NCI-H128 (cell line): ENCODE results near the gene IQCH.

Source experiments
- DNase-seq: peaks from one replicate; lab custom pipeline; 2025; ENCODE audit not compliant: unreplicated experiment; lab: John Stamatoyannopoulos, UW

The IQCH gene

DNA sequence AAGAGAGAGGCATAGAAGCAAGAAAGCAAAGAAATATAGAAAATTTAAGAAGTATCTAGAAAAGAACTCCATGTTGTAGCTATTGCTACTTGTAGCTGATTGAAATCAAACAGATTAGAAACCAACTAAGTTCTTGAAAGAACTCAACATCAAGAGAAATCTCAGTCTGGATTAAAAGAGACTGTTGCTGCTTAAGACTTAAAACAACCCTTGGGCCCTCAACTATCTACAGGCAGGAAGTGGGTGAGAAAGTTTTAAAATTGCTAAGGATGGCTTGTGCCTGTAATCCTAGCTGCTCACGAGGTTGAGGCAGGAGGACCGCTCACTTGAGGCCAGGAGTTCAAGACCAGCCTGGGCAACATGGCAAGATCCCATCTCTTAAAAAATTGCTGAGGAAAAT, 227.1 kb downstream of the IQCH start:
- DNase-seq = no peak

DNA sequence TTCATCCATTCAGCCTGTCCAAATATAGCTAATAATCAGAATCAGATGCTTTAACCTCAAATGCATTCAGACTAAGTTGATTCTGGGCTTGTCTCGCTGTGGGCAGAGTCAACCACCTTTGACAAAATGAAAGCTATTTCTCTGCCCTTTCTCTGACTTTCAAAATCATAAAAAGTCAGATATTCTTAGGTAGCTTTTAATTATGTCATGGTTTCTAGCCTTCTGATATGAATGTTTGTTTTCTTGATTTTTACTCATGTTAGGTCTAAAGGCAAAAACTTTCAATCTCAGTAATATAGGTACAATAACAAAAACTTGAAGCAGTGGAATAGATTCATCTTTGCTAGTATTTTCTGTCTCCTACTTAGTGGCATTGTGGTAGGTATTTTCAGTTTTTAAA, 241.0 kb downstream of the IQCH start:
- DNase-seq = no peak

DNA sequence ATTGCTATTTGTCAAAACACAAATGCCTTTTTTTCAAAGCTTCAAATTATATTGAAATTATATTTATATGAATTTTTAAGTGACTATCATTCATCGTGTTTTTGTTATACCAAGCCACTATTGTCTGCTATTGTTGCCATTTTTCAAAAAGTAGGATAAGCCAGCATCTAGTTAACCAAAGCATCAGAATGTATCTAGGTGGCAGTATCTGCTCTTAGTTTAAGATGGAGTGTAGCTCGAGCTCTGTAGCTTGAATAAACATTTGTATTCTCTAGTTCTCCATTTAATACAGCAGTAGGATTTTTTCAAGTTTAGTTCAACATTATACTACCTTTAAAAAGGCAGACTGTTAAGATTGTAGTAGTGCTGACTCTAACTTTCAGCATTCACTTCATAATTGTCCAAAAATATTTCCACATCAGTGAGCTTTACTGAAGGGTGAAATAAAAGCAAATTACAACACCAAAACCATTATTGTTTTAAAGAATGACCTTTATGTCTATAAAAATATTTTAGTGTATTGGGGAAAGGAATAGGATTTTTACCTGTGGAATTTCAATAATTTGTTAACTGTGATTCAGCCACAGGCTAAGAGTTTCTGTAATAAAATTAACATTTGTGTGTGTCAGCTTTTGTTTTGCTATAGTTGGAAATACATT, 246.7 kb downstream of the IQCH start:
- DNase-seq = no peak

DNA sequence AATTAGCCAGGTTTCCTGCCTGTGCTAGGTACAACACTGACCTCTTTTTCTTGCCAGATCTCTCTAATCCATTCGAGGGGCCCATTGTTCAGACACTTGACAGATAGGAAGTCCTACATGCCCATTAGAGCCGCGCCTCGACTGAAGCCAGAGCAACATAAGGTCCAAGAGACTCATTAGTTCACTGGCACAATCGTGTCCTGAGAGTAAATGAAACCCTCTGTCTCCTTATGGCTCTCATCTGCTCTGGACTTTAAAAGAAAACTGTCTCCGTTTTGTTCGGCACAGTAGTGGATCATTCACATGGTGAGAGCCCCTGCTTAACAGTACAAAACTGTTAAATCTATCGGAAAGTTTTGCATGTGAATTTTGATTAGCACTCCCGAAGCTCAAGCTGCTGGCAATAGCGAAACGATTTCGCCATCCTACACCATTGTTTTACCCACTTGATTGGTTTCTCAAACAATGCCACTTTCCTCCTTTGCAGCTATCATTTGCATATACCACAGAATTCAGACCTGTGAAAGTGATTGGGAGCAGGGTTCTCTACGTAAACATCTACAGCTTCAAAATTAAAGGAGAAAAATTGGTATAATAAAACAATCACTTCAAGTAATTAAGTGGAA, 247.4 kb downstream of the IQCH start:
- no peak for DNase-seq

DNA sequence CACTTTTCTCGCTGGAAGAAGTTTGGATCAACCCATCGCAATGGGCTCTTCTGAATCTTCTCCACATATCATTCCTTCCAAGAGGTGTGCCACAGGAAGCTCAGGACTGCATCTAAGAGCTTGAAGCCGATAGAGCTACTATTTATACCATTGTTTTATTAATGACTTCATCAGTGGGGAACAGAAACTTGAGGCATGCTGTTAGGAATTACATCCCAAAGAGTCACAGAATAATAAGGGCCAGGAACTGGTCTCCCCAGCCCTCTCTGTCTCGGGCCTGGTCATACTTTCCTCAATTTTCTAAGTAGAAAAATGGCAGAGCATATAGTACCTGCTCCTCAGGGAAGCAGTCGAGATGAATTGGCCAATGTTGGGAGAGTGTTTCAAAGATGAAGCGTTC, 249.5 kb downstream of the IQCH start:
- no peak for DNase-seq

DNA sequence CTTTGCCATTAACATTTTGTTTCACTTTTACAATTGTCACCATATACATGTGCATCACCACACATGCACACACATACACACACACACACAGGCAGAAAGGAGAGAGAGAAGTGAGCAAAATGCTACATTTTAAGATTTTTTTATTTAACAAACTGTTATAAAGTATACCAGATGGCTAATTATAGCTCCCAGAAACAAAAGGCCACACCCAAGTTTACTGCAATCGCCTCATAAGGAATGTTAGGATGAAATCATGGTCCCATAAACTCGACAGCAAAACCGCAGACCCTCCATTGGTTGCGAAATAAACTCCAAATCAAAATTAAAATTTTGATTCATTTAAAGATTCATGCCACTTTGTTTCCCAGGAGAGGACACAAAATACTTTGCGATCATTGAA, 250.2 kb downstream of the IQCH start:
- DNase-seq = no peak

DNA sequence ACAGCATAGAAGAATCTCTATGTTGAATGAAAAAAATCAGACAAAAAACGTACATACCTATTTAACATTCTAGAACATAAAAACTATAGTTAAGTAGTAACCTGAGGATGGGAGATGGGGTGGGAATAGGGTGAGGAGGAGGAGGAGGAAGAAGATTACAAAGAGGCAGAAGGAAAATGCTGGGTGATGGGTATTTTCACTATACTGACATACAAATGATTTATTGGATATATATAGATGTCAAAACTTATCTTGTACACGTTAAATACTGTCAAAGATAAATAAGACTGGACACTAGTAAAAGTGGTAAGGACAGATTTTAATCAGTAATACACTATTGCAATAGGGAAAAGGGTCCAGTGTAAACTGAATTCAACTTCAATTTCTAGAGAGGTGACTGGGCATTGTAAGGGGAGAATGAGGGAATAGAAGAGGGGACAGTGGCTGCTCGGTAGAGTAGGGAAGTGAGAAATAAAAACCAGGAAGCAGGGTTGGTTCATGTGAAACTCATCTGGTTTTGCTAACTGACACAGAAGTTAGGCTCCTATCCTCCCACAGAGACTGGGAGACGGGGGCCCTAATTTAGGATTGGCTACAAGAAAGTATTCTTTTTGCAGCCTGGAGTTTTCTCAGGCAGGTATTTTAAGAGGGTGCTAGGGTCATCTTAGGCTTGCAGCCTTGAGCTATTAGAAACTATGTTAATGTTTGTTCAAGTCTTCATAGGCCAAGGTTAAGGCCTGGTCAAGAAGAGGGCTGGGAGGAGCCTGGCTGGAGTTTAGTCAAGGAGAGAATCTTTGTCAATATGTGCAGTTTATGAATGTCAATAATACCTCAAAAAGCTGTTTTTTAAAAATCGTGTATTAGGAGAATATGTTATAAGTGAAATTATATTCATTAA, 251.3 kb downstream of the IQCH start:
- no peak for DNase-seq

DNA sequence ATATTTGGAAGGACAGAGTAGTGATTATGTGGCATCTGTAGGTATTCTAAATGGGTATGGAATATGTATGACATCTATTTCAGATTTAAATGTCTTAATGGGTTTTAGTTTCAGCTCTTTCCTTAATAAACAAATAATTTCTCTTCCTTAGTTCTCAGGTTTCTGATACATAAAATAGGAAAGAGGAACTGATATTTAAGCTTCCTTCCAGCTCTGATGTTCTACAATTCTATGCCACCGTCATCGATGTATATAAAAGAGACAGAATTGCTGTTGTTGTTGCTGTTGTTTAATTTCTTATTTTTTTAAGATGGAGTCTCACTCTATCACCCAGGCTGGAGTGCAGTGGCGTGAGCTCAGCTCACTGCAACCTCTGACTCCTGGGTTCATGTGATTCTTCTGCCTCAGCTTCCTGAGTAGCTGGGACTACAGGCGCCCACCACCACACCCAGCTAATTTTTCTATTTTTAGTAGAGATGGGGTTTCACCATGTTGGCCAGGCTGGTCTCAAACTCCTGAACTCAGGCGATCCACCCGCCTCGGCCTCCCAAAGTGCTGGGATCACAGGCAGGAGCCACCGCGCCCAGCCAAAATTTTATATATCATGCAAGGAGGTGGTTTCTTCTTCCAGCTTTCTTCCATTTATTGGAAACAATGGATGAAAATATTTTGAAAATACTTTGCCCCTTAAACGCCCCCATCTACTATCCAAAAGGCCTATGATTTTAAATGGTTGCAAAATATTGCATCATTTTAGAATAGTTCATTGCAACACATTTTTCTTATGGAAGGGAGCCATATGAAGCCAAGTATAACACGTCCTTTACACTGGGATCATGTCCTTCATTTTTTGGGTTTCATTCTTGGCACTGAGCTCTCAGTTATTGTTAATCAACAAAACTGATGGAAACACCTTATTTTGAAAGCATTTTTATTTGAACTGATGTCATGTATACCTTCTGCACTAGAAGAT, 252.5 kb downstream of the IQCH start:
- no peak for DNase-seq

DNA sequence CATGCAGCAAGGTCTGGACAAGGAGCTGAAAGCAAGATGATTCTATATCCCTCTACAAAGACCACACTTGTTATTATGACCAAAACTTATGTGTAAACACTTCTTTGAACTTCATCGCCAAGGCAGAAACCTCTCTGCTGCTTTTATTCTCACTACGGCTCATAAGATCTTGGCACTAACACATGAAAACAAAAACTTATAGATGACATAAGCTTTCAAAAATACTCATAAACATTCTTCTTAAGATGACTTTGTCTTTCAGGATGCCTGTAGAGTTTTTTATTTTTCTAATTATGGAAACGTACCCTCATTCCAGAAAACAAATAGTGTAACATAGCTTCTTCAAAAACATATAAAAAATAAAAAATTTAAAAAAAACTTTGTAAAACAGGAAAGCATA, 253.8 kb downstream of the IQCH start:
- no peak for DNase-seq

DNA sequence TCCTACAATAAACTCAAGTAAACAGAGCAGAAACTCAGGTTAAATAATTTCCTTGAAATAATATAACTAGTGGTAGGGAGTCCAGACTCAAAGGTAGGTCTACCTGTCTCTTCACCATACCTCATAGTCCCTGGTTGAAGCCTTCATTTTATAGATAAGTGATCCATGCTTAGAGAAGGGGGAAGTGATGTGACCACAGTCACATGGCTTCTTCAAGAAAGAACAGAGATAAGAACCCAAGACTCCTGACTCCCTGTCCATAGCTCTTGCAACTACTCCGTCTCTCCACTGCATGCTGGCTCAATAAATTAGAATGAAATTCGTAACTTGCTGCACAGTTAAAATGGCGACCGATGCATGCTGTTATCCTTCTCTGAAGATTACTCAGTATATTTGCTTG, 255.3 kb downstream of the IQCH start:
- no peak for DNase-seq

DNA sequence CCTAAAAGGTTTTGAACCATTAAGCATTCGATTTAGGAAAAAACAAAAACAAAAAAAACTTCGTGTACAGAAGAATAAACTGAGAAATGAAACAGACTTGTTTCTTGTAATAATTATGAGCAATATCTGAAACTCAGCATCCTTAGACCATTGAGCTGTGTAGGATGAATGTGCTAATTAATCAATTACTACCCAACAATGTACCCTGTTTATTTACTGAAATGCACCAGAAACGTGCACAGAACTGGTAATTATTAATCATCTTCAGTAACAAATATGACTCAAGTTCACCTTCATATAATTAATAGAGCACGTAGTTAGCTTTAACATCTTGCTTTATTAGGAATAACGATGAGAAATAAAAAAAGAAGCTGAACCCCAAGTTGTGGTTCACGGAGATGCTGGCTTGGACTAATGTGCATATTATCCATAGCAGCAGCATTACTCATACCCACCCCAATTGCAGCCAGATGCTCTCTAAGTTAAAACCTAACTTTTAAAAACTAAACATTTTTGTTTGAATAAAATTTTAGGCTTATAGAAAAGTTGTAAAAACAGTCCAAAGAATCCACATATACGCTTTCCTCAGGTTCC, 256.1 kb downstream of the IQCH start:
- no peak for DNase-seq

DNA sequence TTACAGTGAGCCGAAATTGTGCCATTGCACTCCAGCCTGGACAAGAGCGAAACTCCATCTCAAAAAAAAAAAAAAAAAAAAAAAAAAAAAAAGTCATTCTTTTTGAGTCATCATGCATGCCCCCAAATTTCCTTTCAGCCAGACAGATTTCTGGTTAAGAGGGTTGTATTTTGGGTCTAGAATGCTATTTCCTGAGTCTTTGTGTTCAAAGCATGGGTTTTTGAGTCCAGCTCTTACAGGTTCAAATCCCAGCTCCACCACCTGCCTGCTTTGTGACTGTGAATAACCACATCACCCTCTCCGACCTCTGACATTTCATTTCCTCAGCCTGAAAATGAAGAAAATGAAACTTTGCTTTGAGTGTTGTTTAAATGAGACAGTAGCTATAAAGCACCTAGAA, 257.0 kb downstream of the IQCH start:
- no peak for DNase-seq

DNA sequence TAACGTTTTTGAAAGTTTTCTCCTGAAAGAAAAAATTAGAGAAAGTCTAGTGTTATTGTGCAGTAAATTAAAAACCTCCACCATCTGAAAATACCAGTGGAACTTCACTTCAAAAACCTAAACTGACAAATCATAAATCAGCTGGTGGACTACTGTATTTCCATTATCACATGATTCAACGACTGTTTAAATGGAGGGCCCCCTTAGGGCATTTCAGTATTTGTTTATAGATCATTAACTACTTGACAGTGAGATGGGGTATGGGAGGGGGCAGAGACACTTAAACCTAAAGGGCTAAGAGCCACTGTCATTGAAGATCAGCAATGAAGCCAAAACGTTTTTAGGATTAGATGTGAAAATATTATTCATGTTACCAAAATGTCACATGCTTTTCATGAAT, 257.6 kb downstream of the IQCH start:
- no peak for DNase-seq

DNA sequence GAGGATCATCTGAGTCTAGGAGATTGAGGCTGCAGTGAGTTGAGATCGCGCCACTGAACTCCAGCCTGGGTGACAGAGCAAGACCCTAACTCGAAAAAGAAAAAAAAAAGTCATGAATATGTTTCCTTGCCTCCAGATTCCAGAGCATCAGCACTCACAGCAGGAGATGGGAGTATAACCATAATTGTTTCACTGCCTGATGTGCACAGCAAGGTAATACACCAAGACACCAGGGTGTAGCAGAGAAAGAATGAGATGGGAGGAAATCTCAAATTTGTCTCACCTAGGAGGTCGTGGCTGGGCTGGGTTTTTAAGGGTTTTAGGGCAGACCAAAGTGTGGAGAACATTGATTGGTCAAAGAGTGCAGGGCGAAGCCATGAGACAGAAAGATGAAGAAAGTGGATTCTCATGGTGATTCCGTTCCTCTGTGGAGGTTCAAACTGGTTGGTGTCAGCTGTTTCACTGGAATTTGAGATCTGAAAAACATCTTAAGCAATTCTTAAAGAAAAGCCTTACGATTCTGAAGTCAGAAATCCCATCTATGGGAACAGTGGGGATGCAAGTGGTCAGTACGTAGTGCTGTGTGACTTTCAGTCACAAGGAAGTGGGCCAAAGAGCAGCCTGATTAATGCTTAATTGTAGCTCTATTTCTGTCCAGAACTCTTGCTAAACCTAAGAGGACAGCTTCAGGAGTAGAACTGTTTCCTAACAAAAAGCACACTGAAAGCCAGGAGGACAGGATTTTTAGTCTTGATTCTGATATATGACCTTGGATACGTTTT, 258.5 kb downstream of the IQCH start:
- DNase-seq = no peak

DNA sequence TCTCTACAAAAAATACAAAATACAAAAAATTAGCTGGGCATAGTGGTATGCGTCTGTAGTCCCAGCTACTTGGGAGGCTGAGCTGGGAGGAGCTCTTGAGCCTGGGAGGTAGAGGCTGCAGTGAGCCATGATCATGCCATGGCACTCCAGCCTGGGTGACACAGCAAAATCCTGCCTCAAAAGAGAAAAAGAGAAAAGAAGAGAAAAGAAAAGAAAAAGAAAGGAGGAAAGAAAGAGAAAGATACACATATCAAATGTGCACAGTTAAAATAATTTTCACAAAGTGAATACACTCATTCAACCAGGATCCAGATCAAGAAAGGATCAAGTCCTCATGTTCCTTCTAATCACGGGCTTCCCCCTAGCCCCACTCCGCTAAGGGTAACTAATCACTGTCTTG, 260.5 kb downstream of the IQCH start:
- DNase-seq = no peak

DNA sequence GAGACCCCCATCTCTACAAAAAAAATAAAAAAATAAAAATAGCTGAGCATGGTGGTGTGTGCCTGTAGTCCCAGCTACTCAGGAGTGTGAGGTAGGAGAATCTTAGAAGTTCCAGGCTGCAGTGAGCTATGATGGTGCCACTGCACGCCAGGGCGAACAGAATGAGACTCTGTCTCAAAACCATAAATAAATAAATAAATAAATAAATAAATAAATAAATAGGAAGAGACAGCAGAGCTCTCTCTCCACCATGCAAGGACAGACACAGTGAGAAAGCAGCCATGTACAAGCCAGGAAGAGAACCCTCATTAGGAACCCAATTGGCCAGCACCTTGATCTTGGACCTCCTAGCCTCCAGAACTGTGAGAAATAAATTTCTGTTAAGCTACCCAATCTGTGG, 261.0 kb downstream of the IQCH start:
- DNase-seq = no peak

DNA sequence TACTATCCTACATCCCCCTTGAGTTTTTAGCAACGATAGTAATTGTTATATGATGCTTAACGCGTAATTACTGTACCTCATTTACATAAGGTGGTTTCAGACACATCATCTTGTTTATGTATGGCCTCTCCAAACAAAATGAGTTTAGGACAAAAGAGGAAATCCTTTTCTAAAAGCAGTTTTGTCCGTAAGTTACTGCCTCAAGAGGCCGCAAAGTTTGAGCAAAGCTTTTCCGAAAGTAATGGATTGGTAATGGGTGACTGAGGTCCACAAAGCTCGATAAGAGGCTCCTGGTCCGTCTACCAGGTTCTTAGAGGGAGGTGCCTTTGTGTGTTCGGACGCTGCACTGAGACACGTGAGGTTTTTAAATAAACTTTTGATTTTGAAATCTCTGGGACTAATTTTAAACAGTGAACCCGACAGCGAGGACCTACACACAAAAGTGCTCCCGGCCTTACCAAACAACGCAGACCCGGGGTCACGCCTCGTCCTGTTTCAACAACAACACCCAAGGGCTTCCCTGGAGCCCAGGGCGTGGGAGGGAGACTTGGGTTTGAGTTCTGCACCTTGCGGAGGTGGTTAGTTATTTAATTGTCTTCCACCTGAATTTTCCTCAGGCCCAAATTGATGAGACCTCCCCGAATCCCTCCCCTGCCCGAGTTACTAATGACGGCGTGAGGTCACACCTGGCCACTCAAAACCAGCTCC, 265.9 kb downstream of the IQCH start:
- no peak for DNase-seq

DNA sequence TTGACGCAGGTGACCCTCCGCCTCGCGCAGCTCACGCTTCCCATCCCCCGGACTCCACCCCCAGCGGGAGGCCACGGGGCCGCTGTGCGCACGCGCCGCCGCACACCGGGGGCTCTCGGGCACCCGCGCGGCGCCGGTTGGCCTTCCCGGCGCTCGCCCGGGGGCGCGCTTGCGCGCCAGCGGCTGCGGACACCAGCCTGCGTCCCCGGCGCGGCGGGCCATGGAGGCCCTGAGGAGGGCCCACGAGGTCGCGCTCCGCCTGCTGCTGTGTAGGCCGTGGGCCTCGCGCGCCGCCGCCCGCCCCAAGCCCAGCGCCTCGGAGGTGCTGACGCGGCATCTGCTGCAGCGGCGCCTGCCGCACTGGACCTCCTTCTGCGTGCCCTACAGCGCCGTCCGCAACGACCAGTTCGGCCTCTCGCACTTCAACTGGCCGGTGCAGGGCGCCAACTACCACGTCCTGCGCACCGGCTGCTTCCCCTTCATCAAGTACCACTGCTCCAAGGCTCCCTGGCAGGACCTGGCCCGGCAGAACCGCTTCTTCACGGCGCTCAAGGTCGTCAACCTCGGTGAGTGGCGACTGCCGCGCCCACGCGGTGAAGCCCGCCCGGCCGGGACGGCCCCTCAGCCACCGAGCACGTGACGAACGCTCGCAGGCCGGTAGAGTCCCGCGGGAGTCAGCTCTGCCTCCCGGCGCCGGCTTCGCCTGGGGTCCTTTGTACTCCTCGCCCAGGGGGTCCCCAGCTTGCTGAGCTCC, 266.6 kb downstream of the IQCH start, which contains the start of gene C15orf61:
Gene C15orf61, plus strand, starts transcription at position 103 of the 754 bp plus-strand sequence. Its CDS starts 118 bp downstream, at position 221.
- peak; percentile 28 for DNase-seq
